ENCODE measurements around the gene TTBK2.

GRCh38 chr15:42832576-42832975, 88.0 kb downstream of the TTBK2 start:
- TF ChIP-seq CTCF (IDR thresholded peaks at IDR 0.05) (no peak), POLR2A (IDR thresholded peaks at IDR 0.05) (no peak)
